OCI-LY7 (cell line): ENCODE data around the gene TPPP.

Experiments used
- EZH2phosphoT487 ChIP-seq: fragments of 200-600 bp; sonication (generic); IDR thresholded peaks from 2 replicates; pipeline ENCODE4 v1.6.1; 2018; ENCODE audit warnings: low read depth, borderline replicate concordance, mild to moderate bottlenecking, mixed run types, antibody characterized with exemption, low read length, moderate library complexity, mixed read lengths
- TF ChIP-seq, protein P1 (sequence below): fragments of 200-600 bp; sonication (generic); conservative IDR thresholded peaks from 2 replicates; pipeline ENCODE4 v1.5.1; 2014; ENCODE audit warnings: mild to moderate bottlenecking, antibody characterized with exemption, low read length, moderate library complexity, mixed read lengths

DNA sequence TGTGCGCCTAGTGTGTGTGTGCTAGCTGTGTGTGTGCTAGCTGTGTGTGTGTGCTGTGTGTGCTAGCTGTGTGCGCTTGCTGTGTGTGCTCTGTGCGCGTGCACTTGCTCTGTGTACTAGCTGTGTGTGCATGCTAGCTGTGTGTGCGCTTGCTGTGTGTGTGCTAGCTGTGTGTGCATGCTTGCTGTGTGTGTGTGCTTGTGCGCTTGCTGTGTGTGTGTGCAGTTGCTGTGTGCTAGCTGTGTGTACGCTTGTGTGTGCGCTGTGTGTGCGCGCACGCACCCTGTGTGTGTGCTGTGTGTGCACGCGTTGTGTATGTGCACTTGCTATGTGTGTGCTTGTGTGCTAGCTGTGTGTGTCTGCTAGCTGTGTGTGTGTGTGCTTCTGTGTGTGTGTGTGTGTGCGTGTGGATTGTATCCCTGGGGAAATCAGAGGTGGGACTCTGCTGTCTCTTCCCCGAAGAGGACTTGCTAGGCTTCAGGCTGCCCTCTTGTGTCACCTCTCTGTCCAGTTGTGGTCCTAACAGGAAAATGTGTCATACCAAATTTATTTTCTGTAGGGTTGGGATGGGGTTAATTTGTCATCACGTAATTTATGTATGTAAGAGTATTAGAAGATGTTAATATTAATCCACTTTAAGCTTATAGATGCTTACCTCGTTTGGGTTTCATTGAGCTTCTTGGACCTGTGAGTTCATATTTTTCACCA, 38.9 kb downstream of the TPPP start:
- TF ChIP-seq, protein P1, sequence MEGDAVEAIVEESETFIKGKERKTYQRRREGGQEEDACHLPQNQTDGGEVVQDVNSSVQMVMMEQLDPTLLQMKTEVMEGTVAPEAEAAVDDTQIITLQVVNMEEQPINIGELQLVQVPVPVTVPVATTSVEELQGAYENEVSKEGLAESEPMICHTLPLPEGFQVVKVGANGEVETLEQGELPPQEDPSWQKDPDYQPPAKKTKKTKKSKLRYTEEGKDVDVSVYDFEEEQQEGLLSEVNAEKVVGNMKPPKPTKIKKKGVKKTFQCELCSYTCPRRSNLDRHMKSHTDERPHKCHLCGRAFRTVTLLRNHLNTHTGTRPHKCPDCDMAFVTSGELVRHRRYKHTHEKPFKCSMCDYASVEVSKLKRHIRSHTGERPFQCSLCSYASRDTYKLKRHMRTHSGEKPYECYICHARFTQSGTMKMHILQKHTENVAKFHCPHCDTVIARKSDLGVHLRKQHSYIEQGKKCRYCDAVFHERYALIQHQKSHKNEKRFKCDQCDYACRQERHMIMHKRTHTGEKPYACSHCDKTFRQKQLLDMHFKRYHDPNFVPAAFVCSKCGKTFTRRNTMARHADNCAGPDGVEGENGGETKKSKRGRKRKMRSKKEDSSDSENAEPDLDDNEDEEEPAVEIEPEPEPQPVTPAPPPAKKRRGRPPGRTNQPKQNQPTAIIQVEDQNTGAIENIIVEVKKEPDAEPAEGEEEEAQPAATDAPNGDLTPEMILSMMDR, result no peak
- TF ChIP-seq EZH2phosphoT487, result no peak
